GM23338 (cell line): ENCODE measurements around the gene RBM48. TPM values are rescaled to one million over a fixed set of nuclear protein-coding genes. Genes with fewer than 3 reads are reported as not detected.

Source experiments
- ATAC-seq: fragments of 200-7000 bp; cut with Tn5 transposase; 3 replicates; pipeline ENCODE4 v1.9.1; 2020
- DNase-seq: peaks from one replicate; pipeline ENCODE4 v3.0.0-alpha.2; 2015; ENCODE audit warnings: low spot score
- H2AFZ ChIP-seq: fragments of 200-600 bp; sonication (generic); 2 replicates; pipeline ENCODE4 v1.8.0; 2016; ENCODE audit warnings: antibody characterized with exemption, mild to moderate bottlenecking, moderate library complexity
- H3F3A ChIP-seq: fragments of 200-600 bp; sonication (generic); replicated peaks from 2 replicates; pipeline ENCODE4 v1.8.0; 2017; ENCODE audit warnings: antibody characterized with exemption, mixed run types, low read depth
- H3K27ac ChIP-seq: fragments of 200-600 bp; sonication (generic); 2 replicates; pipeline ENCODE4 v1.6.1; 2016; ENCODE audit warnings: low read depth
- H3K27me3 ChIP-seq: fragments of 200-600 bp; sonication (generic); 2 replicates; pipeline ENCODE4 v1.8.0; 2016; ENCODE audit warnings: mild to moderate bottlenecking, mixed run types, moderate library complexity; ENCODE audit not compliant: insufficient read depth
- H3K36me3 ChIP-seq: fragments of 200-600 bp; sonication (generic); 2 replicates; pipeline ENCODE4 v1.8.0; 2016; ENCODE audit warnings: mild to moderate bottlenecking; ENCODE audit not compliant: insufficient read depth
- H3K4me1 ChIP-seq: fragments of 200-600 bp; sonication (generic); 2 replicates; pipeline ENCODE4 v1.8.0; 2016; ENCODE audit warnings: mild to moderate bottlenecking, moderate library complexity; ENCODE audit not compliant: insufficient read depth
- H3K4me2 ChIP-seq: fragments of 200-600 bp; sonication (generic); 2 replicates; pipeline ENCODE4 v1.7.1; 2017; ENCODE audit warnings: mixed run types
- H3K4me3 ChIP-seq: fragments of 200-600 bp; sonication (generic); 2 replicates; pipeline ENCODE4 v1.6.1; 2016; ENCODE audit warnings: mixed run types
- H3K79me2 ChIP-seq: fragments of 200-600 bp; sonication (generic); replicated peaks from 2 replicates; pipeline ENCODE4 v1.8.0; 2017; ENCODE audit warnings: mild to moderate bottlenecking; ENCODE audit not compliant: insufficient read depth
- H3K9me2 ChIP-seq: fragments of 200-600 bp; sonication (generic); 2 replicates; pipeline ENCODE4 v1.8.0; 2017; ENCODE audit not compliant: insufficient read depth
- H4K20me1 ChIP-seq: fragments of 200-600 bp; sonication (generic); replicated peaks from 2 replicates; pipeline ENCODE4 v1.8.0; 2017; ENCODE audit warnings: mild to moderate bottlenecking; ENCODE audit not compliant: insufficient read depth
- H3K27ac Mint-ChIP-seq: 2 replicates; pipeline ENCODE4 v1.8.0; 2020; ENCODE audit warnings: inconsistent platforms, mild to moderate bottlenecking, moderate library complexity, mixed read lengths
- H3K27me3 Mint-ChIP-seq: 3 replicates; pipeline ENCODE4 v1.8.0; 2022; ENCODE audit warnings: low read depth, mild to moderate bottlenecking, moderate library complexity, mixed read lengths, inconsistent platforms; ENCODE audit not compliant: insufficient read depth, poor library complexity
- H3K36me3 Mint-ChIP-seq: 3 replicates; pipeline ENCODE4 v1.8.0; 2021; ENCODE audit warnings: low read depth, mild to moderate bottlenecking, inconsistent platforms, moderate library complexity, mixed read lengths
- H3K4me1 Mint-ChIP-seq: 3 replicates; pipeline ENCODE4 v1.8.0; 2020; ENCODE audit warnings: mild to moderate bottlenecking, inconsistent platforms, mixed read lengths
- H3K4me3 Mint-ChIP-seq: 3 replicates; pipeline ENCODE4 v1.8.0; 2021; ENCODE audit warnings: moderate library complexity, mild to moderate bottlenecking, inconsistent platforms, mixed read lengths
- H3K9me3 Mint-ChIP-seq: 3 replicates; pipeline ENCODE4 v1.8.0; 2020; ENCODE audit warnings: moderate library complexity, mild to moderate bottlenecking, inconsistent platforms, mixed read lengths
- CREB1 ChIP-seq: fragments of 250-450 bp; sonication (Bioruptor Pico); IDR thresholded peaks from 2 replicates; pipeline ENCODE4 v1.5.0; 2020; ENCODE audit warnings: low read depth, mild to moderate bottlenecking, moderate library complexity
- EZH2 ChIP-seq: fragments of 200-600 bp; sonication (generic); IDR thresholded peaks from one replicate; pipeline ENCODE4 v1.8.0; 2017; ENCODE audit warnings: antibody characterized with exemption, mild to moderate bottlenecking, low read depth; ENCODE audit not compliant: unreplicated experiment
- EZH2phosphoT487 ChIP-seq: fragments of 200-600 bp; sonication (generic); IDR thresholded peaks from one replicate; pipeline ENCODE4 v1.8.1; 2018; ENCODE audit warnings: antibody characterized with exemption; ENCODE audit not compliant: unreplicated experiment
- JUNB ChIP-seq: IDR thresholded peaks from one replicate; pipeline ENCODE4 v1.6.1; 2016; ENCODE audit warnings: antibody characterized with exemption; ENCODE audit not compliant: unreplicated experiment
- NANOG ChIP-seq: IDR thresholded peaks from 2 replicates; pipeline ENCODE4 v1.6.1; 2016; ENCODE audit warnings: antibody characterized with exemption, borderline replicate concordance
- POLR2AphosphoS5 ChIP-seq: IDR thresholded peaks from 2 replicates; pipeline ENCODE4 v1.6.1; 2016; ENCODE audit warnings: antibody characterized with exemption, low read depth
- STAT1 ChIP-seq: IDR thresholded peaks from one replicate; pipeline ENCODE4 v1.6.1; 2016; ENCODE audit warnings: antibody characterized with exemption; ENCODE audit not compliant: unreplicated experiment
- ZNF114 ChIP-seq: fragments of 250-450 bp; sonication (Bioruptor Pico); IDR thresholded peaks from 2 replicates; pipeline ENCODE4 v1.5.0; 2020; ENCODE audit warnings: mild to moderate bottlenecking, moderate library complexity
- ZNF331 ChIP-seq: fragments of 250-450 bp; sonication (Bioruptor Pico); IDR thresholded peaks from 2 replicates; pipeline ENCODE4 v1.5.0; 2020; ENCODE audit warnings: low read depth, mild to moderate bottlenecking, moderate library complexity
- polyA plus RNA-seq: library from polyadenylated mRNA; unstranded; fragments of >200 nt; fragmentation: Nextera tagmentation; extraction: Ambion mirVana; gene quantifications from 2 replicates; pipeline ENCODE4 v1.2.1, GENCODE V29; 2016
- total RNA-seq: library from RNA; depleted of rRNA; stranded (reverse); fragments of >200 nt; shearing (Covaris generic); gene quantifications from 2 replicates; pipeline ENCODE4 v1.2.3, GENCODE V29; 2014
- TF ChIP-seq, protein P1 (sequence below), 2 experiments: fragments of 200-600 bp in 1 of 2; sonication (generic) in 1 of 2; conservative IDR thresholded peaks; 2 replicates each; pipeline versions ENCODE4 v1.5.1 to v1.6.1; 2016 to 2017; ENCODE audit warnings: antibody characterized with exemption in 2 of 2, low read depth in 2 of 2, mild to moderate bottlenecking in 2 of 2, moderate library complexity in 1 of 2
- TF ChIP-seq, protein P2 (sequence below): fragments of 250-450 bp; sonication (Bioruptor Pico); IDR thresholded peaks from 2 replicates; pipeline ENCODE4 v1.5.0; 2020; ENCODE audit warnings: mild to moderate bottlenecking, moderate library complexity
- TF ChIP-seq, protein P3 (sequence below): IDR thresholded peaks from 2 replicates; pipeline ENCODE4 v1.6.1; 2016; ENCODE audit warnings: antibody characterized with exemption
- TF ChIP-seq, protein P4 (sequence below): IDR thresholded peaks from one replicate; pipeline ENCODE4 v1.6.1; 2018; ENCODE audit warnings: antibody characterized with exemption; ENCODE audit not compliant: unreplicated experiment

The RBM48 gene
- total and polyA plus RNA-seq, 2 experiments from 2014 or later: 8.8 to 11.1 TPM

DNA sequence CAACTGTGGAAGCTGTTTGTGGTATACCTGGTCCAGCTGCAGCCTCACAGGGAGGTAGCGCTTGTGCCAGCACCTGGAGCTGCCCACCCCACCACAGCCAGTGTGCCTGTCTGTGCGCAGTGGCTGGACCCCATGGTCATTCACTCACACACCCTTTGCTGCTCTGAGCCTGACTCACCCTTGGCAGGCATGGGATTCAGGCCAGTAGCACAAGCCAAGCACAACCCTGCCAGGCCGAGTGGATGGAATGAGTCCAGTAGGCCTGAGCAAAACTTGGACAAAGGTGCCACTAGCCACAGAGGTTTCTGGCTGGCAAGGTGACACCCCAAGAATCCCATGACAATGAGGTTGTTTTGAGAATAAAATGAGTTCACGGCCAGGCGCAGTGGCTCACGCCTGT lies 19.0 kb downstream of the RBM48 start (continued):
- TF ChIP-seq EZH2: no peak

DNA sequence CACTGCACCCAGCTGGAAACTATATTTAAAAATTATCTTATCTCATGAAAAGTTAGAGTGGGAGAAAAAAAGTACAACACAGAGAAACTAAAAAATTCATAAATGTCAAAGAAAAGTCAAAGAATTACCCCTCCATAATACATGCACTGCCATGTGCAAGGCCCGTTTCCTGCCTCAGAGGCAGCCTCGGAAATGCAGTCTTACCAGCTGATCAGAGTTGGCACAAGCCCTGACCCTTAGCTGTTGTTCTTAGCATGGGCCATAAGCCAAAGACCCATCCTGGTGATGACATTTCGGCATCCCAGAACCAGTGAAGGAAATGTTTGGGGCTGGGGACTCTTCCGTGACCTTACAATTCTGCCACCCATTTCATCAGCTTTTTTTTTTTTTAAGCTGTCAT lies 21.6 kb downstream of the RBM48 start:
- no peak overlapping the region; the same call in 1 of the 2 replicates for H2AFZ ChIP-seq
- Mint-ChIP-seq H3K4me3 (no peak overlapping the region), H3K36me3 (no peaks in the 10 kb centered on the region), H3K27me3 (peaks cover 5% of the 10 kb centered on the region), H3K27ac (no peak overlapping the region), H3K9me3 (peaks cover 9% of the 10 kb centered on the region; the same call in 2 of the 3 replicates), H3K4me1 (no peaks in the 10 kb centered on the region)
- TF ChIP-seq, protein P1, sequence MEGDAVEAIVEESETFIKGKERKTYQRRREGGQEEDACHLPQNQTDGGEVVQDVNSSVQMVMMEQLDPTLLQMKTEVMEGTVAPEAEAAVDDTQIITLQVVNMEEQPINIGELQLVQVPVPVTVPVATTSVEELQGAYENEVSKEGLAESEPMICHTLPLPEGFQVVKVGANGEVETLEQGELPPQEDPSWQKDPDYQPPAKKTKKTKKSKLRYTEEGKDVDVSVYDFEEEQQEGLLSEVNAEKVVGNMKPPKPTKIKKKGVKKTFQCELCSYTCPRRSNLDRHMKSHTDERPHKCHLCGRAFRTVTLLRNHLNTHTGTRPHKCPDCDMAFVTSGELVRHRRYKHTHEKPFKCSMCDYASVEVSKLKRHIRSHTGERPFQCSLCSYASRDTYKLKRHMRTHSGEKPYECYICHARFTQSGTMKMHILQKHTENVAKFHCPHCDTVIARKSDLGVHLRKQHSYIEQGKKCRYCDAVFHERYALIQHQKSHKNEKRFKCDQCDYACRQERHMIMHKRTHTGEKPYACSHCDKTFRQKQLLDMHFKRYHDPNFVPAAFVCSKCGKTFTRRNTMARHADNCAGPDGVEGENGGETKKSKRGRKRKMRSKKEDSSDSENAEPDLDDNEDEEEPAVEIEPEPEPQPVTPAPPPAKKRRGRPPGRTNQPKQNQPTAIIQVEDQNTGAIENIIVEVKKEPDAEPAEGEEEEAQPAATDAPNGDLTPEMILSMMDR (conservative IDR thresholded peaks at IDR 0.05; ENCODE audit: low read depth in 2 of 2): no peak
- TF ChIP-seq ZNF114 (CRISPR knock-in tag) (no peak), POLR2AphosphoS5 (no peak), CREB1 (CRISPR knock-in tag) (no peak), EZH2phosphoT487 (no peak), JUNB (no peak), NANOG (no peak), ZNF331 (no peak), EZH2 (no peak), STAT1 (no peak)
- TF ChIP-seq, protein P2, sequence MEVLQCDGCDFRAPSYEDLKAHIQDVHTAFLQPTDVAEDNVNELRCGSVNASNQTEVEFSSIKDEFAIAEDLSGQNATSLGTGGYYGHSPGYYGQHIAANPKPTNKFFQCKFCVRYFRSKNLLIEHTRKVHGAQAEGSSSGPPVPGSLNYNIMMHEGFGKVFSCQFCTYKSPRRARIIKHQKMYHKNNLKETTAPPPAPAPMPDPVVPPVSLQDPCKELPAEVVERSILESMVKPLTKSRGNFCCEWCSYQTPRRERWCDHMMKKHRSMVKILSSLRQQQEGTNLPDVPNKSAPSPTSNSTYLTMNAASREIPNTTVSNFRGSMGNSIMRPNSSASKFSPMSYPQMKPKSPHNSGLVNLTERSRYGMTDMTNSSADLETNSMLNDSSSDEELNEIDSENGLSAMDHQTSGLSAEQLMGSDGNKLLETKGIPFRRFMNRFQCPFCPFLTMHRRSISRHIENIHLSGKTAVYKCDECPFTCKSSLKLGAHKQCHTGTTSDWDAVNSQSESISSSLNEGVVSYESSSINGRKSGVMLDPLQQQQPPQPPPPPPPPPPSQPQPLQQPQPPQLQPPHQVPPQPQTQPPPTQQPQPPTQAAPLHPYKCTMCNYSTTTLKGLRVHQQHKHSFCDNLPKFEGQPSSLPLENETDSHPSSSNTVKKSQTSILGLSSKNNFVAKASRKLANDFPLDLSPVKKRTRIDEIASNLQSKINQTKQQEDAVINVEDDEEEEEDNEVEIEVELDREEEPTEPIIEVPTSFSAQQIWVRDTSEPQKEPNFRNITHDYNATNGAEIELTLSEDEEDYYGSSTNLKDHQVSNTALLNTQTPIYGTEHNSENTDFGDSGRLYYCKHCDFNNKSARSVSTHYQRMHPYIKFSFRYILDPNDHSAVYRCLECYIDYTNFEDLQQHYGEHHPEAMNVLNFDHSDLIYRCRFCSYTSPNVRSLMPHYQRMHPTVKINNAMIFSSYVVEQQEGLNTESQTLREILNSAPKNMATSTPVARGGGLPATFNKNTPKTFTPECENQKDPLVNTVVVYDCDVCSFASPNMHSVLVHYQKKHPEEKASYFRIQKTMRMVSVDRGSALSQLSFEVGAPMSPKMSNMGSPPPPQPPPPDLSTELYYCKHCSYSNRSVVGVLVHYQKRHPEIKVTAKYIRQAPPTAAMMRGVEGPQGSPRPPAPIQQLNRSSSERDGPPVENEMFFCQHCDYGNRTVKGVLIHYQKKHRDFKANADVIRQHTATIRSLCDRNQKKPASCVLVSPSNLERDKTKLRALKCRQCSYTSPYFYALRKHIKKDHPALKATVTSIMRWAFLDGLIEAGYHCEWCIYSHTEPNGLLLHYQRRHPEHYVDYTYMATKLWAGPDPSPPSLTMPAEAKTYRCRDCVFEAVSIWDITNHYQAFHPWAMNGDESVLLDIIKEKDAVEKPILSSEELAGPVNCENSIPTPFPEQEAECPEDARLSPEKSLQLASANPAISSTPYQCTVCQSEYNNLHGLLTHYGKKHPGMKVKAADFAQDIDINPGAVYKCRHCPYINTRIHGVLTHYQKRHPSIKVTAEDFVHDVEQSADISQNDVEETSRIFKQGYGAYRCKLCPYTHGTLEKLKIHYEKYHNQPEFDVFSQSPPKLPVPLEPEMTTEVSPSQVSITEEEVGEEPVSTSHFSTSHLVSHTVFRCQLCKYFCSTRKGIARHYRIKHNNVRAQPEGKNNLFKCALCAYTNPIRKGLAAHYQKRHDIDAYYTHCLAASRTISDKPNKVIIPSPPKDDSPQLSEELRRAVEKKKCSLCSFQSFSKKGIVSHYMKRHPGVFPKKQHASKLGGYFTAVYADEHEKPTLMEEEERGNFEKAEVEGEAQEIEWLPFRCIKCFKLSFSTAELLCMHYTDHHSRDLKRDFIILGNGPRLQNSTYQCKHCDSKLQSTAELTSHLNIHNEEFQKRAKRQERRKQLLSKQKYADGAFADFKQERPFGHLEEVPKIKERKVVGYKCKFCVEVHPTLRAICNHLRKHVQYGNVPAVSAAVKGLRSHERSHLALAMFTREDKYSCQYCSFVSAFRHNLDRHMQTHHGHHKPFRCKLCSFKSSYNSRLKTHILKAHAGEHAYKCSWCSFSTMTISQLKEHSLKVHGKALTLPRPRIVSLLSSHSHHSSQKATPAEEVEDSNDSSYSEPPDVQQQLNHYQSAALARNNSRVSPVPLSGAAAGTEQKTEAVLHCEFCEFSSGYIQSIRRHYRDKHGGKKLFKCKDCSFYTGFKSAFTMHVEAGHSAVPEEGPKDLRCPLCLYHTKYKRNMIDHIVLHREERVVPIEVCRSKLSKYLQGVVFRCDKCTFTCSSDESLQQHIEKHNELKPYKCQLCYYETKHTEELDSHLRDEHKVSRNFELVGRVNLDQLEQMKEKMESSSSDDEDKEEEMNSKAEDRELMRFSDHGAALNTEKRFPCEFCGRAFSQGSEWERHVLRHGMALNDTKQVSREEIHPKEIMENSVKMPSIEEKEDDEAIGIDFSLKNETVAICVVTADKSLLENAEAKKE (CRISPR knock-in tag): no peak
- TF ChIP-seq, protein P3, sequence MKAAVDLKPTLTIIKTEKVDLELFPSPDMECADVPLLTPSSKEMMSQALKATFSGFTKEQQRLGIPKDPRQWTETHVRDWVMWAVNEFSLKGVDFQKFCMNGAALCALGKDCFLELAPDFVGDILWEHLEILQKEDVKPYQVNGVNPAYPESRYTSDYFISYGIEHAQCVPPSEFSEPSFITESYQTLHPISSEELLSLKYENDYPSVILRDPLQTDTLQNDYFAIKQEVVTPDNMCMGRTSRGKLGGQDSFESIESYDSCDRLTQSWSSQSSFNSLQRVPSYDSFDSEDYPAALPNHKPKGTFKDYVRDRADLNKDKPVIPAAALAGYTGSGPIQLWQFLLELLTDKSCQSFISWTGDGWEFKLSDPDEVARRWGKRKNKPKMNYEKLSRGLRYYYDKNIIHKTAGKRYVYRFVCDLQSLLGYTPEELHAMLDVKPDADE: no peak
- TF ChIP-seq, protein P4, sequence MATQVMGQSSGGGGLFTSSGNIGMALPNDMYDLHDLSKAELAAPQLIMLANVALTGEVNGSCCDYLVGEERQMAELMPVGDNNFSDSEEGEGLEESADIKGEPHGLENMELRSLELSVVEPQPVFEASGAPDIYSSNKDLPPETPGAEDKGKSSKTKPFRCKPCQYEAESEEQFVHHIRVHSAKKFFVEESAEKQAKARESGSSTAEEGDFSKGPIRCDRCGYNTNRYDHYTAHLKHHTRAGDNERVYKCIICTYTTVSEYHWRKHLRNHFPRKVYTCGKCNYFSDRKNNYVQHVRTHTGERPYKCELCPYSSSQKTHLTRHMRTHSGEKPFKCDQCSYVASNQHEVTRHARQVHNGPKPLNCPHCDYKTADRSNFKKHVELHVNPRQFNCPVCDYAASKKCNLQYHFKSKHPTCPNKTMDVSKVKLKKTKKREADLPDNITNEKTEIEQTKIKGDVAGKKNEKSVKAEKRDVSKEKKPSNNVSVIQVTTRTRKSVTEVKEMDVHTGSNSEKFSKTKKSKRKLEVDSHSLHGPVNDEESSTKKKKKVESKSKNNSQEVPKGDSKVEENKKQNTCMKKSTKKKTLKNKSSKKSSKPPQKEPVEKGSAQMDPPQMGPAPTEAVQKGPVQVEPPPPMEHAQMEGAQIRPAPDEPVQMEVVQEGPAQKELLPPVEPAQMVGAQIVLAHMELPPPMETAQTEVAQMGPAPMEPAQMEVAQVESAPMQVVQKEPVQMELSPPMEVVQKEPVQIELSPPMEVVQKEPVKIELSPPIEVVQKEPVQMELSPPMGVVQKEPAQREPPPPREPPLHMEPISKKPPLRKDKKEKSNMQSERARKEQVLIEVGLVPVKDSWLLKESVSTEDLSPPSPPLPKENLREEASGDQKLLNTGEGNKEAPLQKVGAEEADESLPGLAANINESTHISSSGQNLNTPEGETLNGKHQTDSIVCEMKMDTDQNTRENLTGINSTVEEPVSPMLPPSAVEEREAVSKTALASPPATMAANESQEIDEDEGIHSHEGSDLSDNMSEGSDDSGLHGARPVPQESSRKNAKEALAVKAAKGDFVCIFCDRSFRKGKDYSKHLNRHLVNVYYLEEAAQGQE: no peak
- H3K79me2 ChIP-seq: no peaks in the 10 kb centered on the region
- H3K4me1 ChIP-seq: no peaks in the 10 kb centered on the region
- H3K27ac ChIP-seq: no peak overlapping the region
- H3F3A ChIP-seq: no peaks in the 10 kb centered on the region
- ATAC-seq (no peak), DNase-seq (no peak)
- H3K27me3 ChIP-seq: no peaks in the 10 kb centered on the region
- no peaks in the 10 kb centered on the region for H3K9me2 ChIP-seq
- no peak overlapping the region for H3K4me2 ChIP-seq
- H3K4me3 ChIP-seq: no peak overlapping the region
- H4K20me1 ChIP-seq: no peaks in the 10 kb centered on the region; the same call in 1 of the 2 replicates
- H3K36me3 ChIP-seq: no peaks in the 10 kb centered on the region
